Endothelial cell (in vitro differentiated cells): ENCODE results near the gene AKAP12. TPM values are rescaled to one million over a fixed set of nuclear protein-coding genes. Genes with fewer than 3 reads are reported as not detected.

Experiments used
- DNase-seq: peaks from one replicate; pipeline ENCODE4 v3.0.0; 2021; ENCODE audit warnings: low spot score
- H3K27ac Mint-ChIP-seq: one replicate; pipeline ENCODE4 v1.8.0; 2021; ENCODE audit warnings: mixed read lengths, inconsistent platforms; ENCODE audit not compliant: unreplicated experiment
- H3K27me3 Mint-ChIP-seq: one replicate; pipeline ENCODE4 v1.8.0; 2021; ENCODE audit warnings: mild to moderate bottlenecking, moderate library complexity, mixed read lengths, inconsistent platforms; ENCODE audit not compliant: unreplicated experiment
- H3K36me3 Mint-ChIP-seq: one replicate; pipeline ENCODE4 v1.8.0; 2021; ENCODE audit warnings: mild to moderate bottlenecking, low read depth, mixed read lengths, inconsistent platforms; ENCODE audit not compliant: unreplicated experiment
- H3K4me1 Mint-ChIP-seq: one replicate; pipeline ENCODE4 v1.8.0; 2021; ENCODE audit warnings: mild to moderate bottlenecking, mixed read lengths, inconsistent platforms; ENCODE audit not compliant: unreplicated experiment
- H3K4me3 Mint-ChIP-seq: one replicate; pipeline ENCODE4 v1.8.0; 2021; ENCODE audit warnings: mild to moderate bottlenecking, mixed read lengths, inconsistent platforms; ENCODE audit not compliant: unreplicated experiment
- H3K9me3 Mint-ChIP-seq: one replicate; pipeline ENCODE4 v1.8.0; 2021; ENCODE audit warnings: mixed read lengths, inconsistent platforms; ENCODE audit not compliant: unreplicated experiment
- total RNA-seq: library from RNA; stranded (reverse); fragmentation: NEBNext Ultra II Directional; extraction: Animal tissue kit (Norgen Biotek cat#: 25700); gene quantifications from one replicate; pipeline ENCODE4 v1.2.1, GENCODE V29; 2021; ENCODE audit not compliant: unreplicated experiment
- TF ChIP-seq, protein P1 (sequence below): fragments of 200-600 bp; sonication (generic); IDR thresholded peaks from one replicate; pipeline ENCODE4 v1.5.0; 2021; ENCODE audit warnings: antibody characterized with exemption; ENCODE audit not compliant: unreplicated experiment

AKAP12 gene
- total RNA-seq, 1 donor from 2014 or later, result 70.1 TPM

DNA sequence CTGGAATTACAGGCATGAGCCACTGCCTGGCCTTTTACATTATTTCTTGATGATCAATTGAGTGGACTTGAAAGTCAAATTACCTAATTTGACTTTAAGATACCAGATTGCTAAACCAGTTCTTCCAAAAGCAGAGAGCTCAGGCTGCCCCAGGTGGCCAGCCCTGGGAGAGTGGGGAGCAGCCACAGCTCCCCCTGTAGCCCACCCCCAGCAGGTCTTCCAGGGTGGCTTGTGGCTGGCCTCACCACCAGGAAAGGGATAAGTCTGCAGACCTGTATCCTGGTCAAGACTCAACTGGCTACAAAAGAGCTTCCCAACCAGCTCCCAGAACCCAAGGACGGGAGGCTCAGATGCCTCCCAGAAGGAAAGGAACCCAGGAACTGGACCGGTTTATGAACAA lies 23.8 kb upstream of the AKAP12 start:
- Mint-ChIP-seq H3K36me3 (peaks cover 4% of the 10 kb centered on the region), H3K4me1 (no peaks in the 10 kb centered on the region), H3K4me3 (no peak overlapping the region), H3K27me3 (no peaks in the 10 kb centered on the region), H3K27ac (no peak overlapping the region), H3K9me3 (peaks cover 4% of the 10 kb centered on the region)
- TF ChIP-seq, protein P1, sequence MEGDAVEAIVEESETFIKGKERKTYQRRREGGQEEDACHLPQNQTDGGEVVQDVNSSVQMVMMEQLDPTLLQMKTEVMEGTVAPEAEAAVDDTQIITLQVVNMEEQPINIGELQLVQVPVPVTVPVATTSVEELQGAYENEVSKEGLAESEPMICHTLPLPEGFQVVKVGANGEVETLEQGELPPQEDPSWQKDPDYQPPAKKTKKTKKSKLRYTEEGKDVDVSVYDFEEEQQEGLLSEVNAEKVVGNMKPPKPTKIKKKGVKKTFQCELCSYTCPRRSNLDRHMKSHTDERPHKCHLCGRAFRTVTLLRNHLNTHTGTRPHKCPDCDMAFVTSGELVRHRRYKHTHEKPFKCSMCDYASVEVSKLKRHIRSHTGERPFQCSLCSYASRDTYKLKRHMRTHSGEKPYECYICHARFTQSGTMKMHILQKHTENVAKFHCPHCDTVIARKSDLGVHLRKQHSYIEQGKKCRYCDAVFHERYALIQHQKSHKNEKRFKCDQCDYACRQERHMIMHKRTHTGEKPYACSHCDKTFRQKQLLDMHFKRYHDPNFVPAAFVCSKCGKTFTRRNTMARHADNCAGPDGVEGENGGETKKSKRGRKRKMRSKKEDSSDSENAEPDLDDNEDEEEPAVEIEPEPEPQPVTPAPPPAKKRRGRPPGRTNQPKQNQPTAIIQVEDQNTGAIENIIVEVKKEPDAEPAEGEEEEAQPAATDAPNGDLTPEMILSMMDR, result no peak
- DNase-seq, result no peak

DNA sequence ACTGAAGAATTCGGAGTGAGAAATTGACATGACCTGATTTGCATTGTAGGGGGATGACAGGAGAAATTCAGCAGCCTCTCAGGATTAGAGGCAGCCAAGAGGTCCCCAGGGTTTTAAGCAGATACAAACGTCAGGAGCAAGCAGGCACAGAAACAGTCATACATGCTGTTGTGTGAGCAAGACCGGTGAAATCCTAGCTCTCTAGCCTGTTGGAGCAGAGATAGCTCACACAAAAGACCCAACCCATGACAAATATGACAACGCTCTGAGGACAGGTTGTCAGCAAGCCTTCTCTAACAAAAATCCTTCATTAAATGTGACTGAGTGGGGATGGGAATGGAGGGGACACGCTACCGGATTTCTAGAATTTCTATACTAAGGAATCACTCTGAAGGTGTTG lies 23.0 kb upstream of the AKAP12 start:
- TF ChIP-seq, protein P1, result no peak
- H3K36me3 Mint-ChIP-seq, result no peaks in the 10 kb centered on the region
- no peak for DNase-seq
- no peaks in the 10 kb centered on the region for H3K27me3 Mint-ChIP-seq
- H3K4me3 Mint-ChIP-seq, result no peak overlapping the region
- no peaks in the 10 kb centered on the region for H3K4me1 Mint-ChIP-seq
- H3K27ac Mint-ChIP-seq, result no peak overlapping the region
- no peaks in the 10 kb centered on the region for H3K9me3 Mint-ChIP-seq

DNA sequence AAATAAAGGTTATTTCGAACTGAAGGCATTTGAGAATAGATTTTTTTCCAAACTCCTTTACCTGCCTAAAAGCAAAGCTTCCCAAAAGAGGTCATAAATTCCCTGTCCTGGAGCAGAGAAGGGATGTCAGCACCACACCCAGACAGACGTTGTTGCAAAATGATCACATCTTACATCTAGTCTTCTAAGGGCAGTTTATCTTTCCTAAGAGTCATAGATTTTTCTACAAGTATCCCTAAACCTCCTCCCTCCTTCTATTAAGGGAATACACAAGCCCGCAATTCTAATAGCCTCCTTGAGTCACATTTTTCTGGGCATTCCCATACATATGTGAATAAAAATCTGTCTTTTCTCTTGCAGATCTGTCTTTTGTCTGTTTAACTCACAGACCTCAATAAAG lies 20.6 kb upstream of the AKAP12 start:
- Mint-ChIP-seq H3K36me3 (no peaks in the 10 kb centered on the region), H3K27ac (no peak overlapping the region), H3K4me1 (no peaks in the 10 kb centered on the region), H3K27me3 (no peaks in the 10 kb centered on the region), H3K4me3 (no peak overlapping the region), H3K9me3 (no peaks in the 10 kb centered on the region)
- TF ChIP-seq, protein P1, result no peak
- no peak for DNase-seq

- TF ChIP-seq, protein P1, result no peak
- no peak overlapping the region for H3K27ac Mint-ChIP-seq
- no peaks in the 10 kb centered on the region for H3K36me3 Mint-ChIP-seq
- H3K4me3 Mint-ChIP-seq, result no peak overlapping the region
- peaks cover 2% of the 10 kb centered on the region for H3K4me1 Mint-ChIP-seq
- no peaks in the 10 kb centered on the region for H3K9me3 Mint-ChIP-seq
- DNase-seq, result no peak
- no peaks in the 10 kb centered on the region for H3K27me3 Mint-ChIP-seq
These were observed 15.7 kb upstream of the AKAP12 start for GRCh38 chr6:151224076-151224475.

DNA sequence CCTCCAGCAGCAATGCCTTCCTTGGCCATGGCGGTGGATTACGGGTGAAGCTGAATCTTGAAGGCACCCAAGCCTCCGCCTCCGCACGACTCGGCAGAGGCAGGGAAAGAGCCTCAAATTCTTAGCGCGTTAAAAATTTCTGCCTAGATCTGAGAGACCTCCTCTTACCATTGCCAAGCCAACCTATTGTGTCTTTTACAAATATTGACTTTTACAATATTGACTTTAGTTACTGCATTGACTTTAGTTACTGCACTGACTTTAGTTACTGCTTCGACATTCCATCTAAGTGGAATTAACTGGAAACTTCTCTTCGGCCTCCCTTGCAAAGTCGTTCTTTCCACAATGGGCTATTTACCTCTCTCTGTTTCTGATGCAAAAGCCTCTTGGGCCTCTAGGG lies 13.8 kb upstream of the AKAP12 start:
- H3K4me1 Mint-ChIP-seq, result peaks cover 8% of the 10 kb centered on the region
- no peak overlapping the region for H3K27ac Mint-ChIP-seq
- H3K4me3 Mint-ChIP-seq, result no peak overlapping the region
- TF ChIP-seq, protein P1, result no peak
- no peaks in the 10 kb centered on the region for H3K9me3 Mint-ChIP-seq
- no peaks in the 10 kb centered on the region for H3K36me3 Mint-ChIP-seq
- H3K27me3 Mint-ChIP-seq, result no peaks in the 10 kb centered on the region
- DNase-seq, result no peak
